Stimulated activated naive CD4-positive, alpha-beta T cell (primary cell): ENCODE data around the gene MTHFD2.
"Not testable (repeated sequence)": the region's sequence is repeated elsewhere in the genome, so short reads cannot be mapped to it uniquely, and the experiment has no call there.

Source experiments
- DNase-seq, 6 experiments: peaks; one replicate each; lab custom pipeline; 2025; lab: John Stamatoyannopoulos, UW

Gene MTHFD2

GRCh38 chr2:74198023-74198460 lies 373 bp upstream of the MTHFD2 start:
- DNase-seq = no peak

- DNase-seq = no peak
These were observed 873 bp downstream of the MTHFD2 start for GRCh38 chr2:74199275-74199701.

- no peak for DNase-seq
These were observed 1.5 kb downstream of the MTHFD2 start for GRCh38 chr2:74199871-74200305.

- DNase-seq = no peak
These were observed 2.8 kb downstream of the MTHFD2 start for GRCh38 chr2:74201196-74201595.

GRCh38 chr2:74201596-74201995 lies 3.2 kb downstream of the MTHFD2 start:
- DNase-seq = no peak

GRCh38 chr2:74204436-74204835 lies 6.0 kb downstream of the MTHFD2 start:
- DNase-seq = no peak

GRCh38 chr2:74205113-74205512 lies 6.7 kb downstream of the MTHFD2 start:
- DNase-seq = no peak

- peak in 1 of 6 experiments; percentile 12 for DNase-seq
These were observed 7.2 kb downstream of the MTHFD2 start for GRCh38 chr2:74205596-74205995.

GRCh38 chr2:74206180-74206688 lies 7.8 kb downstream of the MTHFD2 start:
- peak in 3 of 6 experiments; percentile 15 to 42 (median 20) for DNase-seq

GRCh38 chr2:74212702-74213410 lies 14.4 kb downstream of the MTHFD2 start:
- no peak for DNase-seq

GRCh38 chr2:74215771-74216170 lies 17.4 kb downstream of the MTHFD2 start:
- DNase-seq = not testable (repeated sequence)

GRCh38 chr2:74216642-74217041 lies 18.2 kb downstream of the MTHFD2 start:
- DNase-seq = no peak

- DNase-seq = no peak
These were observed 21.6 kb downstream of the MTHFD2 start for GRCh38 chr2:74219846-74220486.

GRCh38 chr2:74221091-74221490 lies 22.7 kb downstream of the MTHFD2 start:
- DNase-seq = no peak

- no peak for DNase-seq
These were observed 23.3 kb downstream of the MTHFD2 start for GRCh38 chr2:74221604-74222299.

GRCh38 chr2:74222300-74222650 lies 23.9 kb downstream of the MTHFD2 start:
- DNase-seq = no peak

GRCh38 chr2:74223941-74224770 lies 25.7 kb downstream of the MTHFD2 start:
- DNase-seq = no peak

- no peak for DNase-seq
These were observed 27.5 kb downstream of the MTHFD2 start for GRCh38 chr2:74225698-74226459.

GRCh38 chr2:74226648-74227213 lies 28.3 kb downstream of the MTHFD2 start:
- no peak for DNase-seq

GRCh38 chr2:74227646-74228045 lies 29.2 kb downstream of the MTHFD2 start:
- DNase-seq = no peak

- no peak for DNase-seq
These were observed 30.4 kb downstream of the MTHFD2 start for GRCh38 chr2:74228772-74229171.
